Stomach (tissue), 4 donors: Measurements from ENCODE around the gene PCDHB13.

Source experiments
- EP300 ChIP-seq: sonication (generic); formaldehyde crosslinking; IDR thresholded peaks from one replicate; pipeline ENCODE4 v1.6.1; 2017; ENCODE audit warnings: antibody characterized with exemption
- POLR2A ChIP-seq, 4 donors: fragments of 450-650 bp; IDR thresholded peaks; one replicate each; pipeline ENCODE4 v1.6.1; 2016; ENCODE audit warnings: antibody characterized with exemption in 4 of 4, control low read depth in 2 of 4, mild to moderate bottlenecking in 1 of 4, moderate library complexity in 1 of 4
- POLR2AphosphoS5 ChIP-seq, 3 donors: sonication (generic); formaldehyde crosslinking; IDR thresholded peaks; one replicate each; pipeline ENCODE4 v1.6.1; 2016; ENCODE audit warnings: antibody characterized with exemption in 3 of 3
- TF ChIP-seq, protein P1 (sequence below), 7 experiments: fragments of 450-650 bp in 4 of 7; fragments of 200-600 bp in 3 of 7; sonication (generic) in 3 of 7; IDR thresholded peaks; one replicate each; pipeline ENCODE4 v1.5.1; 2016 to 2019; ENCODE audit warnings: antibody characterized with exemption in 7 of 7, control low read depth in 2 of 7, mild to moderate bottlenecking in 1 of 7

DNA sequence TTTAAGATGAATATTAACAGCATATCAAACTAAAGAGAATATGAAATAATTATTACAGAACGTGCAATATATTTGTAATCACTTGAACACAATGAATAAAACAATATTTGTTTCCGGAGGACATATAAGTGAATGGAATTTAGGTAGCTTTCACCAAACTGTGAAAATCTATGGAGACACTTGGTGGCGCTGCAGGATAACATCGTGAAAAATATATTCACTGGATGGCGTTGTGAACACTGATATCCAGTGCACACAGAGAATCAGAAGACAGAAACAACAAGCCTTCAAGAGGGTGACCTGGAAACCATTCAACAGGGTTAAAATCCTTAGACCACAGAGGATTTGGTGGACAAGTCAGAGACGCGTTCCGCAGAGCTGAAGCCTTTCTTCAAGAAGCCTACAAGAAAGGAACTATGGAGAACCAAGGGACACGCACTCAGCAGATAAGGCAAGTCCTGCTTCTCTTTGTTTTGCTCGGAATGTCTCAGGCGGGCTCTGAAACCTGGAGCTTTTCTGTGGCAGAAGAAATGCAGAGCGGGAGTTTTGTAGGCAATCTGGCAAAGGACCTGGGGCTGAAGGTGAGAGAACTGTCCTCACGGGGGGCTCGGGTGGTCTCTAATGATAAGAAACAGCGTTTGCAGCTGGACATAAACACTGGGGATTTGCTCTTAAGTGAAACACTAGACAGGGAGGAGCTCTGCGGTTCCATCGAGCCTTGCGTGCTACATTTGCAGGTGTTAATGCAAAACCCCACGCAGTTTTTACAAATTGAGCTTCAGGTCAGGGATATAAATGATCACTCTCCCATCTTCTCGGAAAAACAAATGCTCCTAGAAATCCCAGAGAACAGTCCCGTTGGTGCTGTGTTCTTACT lies 14.1 kb upstream of the PCDHB13 start, which contains the start of gene PCDHB11:
- TF ChIP-seq, protein P1, sequence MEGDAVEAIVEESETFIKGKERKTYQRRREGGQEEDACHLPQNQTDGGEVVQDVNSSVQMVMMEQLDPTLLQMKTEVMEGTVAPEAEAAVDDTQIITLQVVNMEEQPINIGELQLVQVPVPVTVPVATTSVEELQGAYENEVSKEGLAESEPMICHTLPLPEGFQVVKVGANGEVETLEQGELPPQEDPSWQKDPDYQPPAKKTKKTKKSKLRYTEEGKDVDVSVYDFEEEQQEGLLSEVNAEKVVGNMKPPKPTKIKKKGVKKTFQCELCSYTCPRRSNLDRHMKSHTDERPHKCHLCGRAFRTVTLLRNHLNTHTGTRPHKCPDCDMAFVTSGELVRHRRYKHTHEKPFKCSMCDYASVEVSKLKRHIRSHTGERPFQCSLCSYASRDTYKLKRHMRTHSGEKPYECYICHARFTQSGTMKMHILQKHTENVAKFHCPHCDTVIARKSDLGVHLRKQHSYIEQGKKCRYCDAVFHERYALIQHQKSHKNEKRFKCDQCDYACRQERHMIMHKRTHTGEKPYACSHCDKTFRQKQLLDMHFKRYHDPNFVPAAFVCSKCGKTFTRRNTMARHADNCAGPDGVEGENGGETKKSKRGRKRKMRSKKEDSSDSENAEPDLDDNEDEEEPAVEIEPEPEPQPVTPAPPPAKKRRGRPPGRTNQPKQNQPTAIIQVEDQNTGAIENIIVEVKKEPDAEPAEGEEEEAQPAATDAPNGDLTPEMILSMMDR (IDR thresholded peaks at IDR 0.05), result no peak
- no peak for TF ChIP-seq POLR2A (IDR thresholded peaks at IDR 0.05)
- TF ChIP-seq EP300, result no peak
- no peak for TF ChIP-seq POLR2AphosphoS5 (IDR thresholded peaks at IDR 0.05)
